GM18951 (cell line): Measurements from ENCODE around the gene ABI3BP.
"Not testable (repeated sequence)": the region's sequence is repeated elsewhere in the genome, so short reads cannot be mapped to it uniquely, and the experiment has no call there.

Source experiments
- POLR2A ChIP-seq: IDR thresholded peaks from 4 replicates; pipeline ENCODE4 v1.6.1; 2011; ENCODE audit warnings: mild to moderate bottlenecking; ENCODE audit not compliant: insufficient read length, insufficient read depth; ENCODE audit errors: extremely low read depth
- in situ Hi-C: fragments of 300-500 bp; cut with MboI; formaldehyde crosslinking; loops from one replicate; pipeline ENCODE4 v1.12.0; 2022; ENCODE audit warnings: low sequenced_read_pairs, mixed read lengths, inconsistent platforms; ENCODE audit not compliant: unreplicated experiment

ABI3BP gene

GRCh38 chr3:100953103-100953502, 40.1 kb downstream of the ABI3BP start:
- in situ Hi-C loops = no loop called here
- TF ChIP-seq POLR2A = no peak

- TF ChIP-seq POLR2A = no peak
- in situ Hi-C loops = no loop called here
Measured at GRCh38 chr3:100947119-100947518, 46.1 kb downstream of the ABI3BP start.

- in situ Hi-C loops = not testable (repeated sequence)
Measured at GRCh38 chr3:100946096-100946495, 47.1 kb downstream of the ABI3BP start.

- no peak for TF ChIP-seq POLR2A
- in situ Hi-C loops = no loop called here
Measured at GRCh38 chr3:100941451-100941850, 51.8 kb downstream of the ABI3BP start.

- in situ Hi-C loops = no loop called here
- TF ChIP-seq POLR2A = no peak
Measured at GRCh38 chr3:100941041-100941440, 52.2 kb downstream of the ABI3BP start.

GRCh38 chr3:100936931-100937330, 56.3 kb downstream of the ABI3BP start:
- in situ Hi-C loops = no loop called here
- no peak for TF ChIP-seq POLR2A

GRCh38 chr3:100932491-100932890, 60.7 kb downstream of the ABI3BP start:
- in situ Hi-C loops = no loop called here
- TF ChIP-seq POLR2A = no peak

- TF ChIP-seq POLR2A = no peak
- in situ Hi-C loops = no loop called here
Measured at GRCh38 chr3:100928638-100929428, 64.4 kb downstream of the ABI3BP start.

GRCh38 chr3:100927775-100928174, 65.4 kb downstream of the ABI3BP start:
- no peak for TF ChIP-seq POLR2A
- in situ Hi-C loops = no loop called here

- no peak for TF ChIP-seq POLR2A
- in situ Hi-C loops = no loop called here
Measured at GRCh38 chr3:100915706-100916495, 77.3 kb downstream of the ABI3BP start.

- in situ Hi-C loops = no loop called here
- TF ChIP-seq POLR2A = no peak
Measured at GRCh38 chr3:100913870-100914648, 79.2 kb downstream of the ABI3BP start.

- no peak for TF ChIP-seq POLR2A
- in situ Hi-C loops = no loop called here
Measured at GRCh38 chr3:100912976-100913545, 80.2 kb downstream of the ABI3BP start.

GRCh38 chr3:100912571-100912970, 80.7 kb downstream of the ABI3BP start:
- TF ChIP-seq POLR2A = no peak
- in situ Hi-C loops = no loop called here
